SK-N-SH treated with all-trans-retinoic acid at 6 μM for 48 hours (cell line): ENCODE data around the gene RPP30.

Source experiments
- ATAC-seq: fragments of 200-7000 bp; cut with Tn5 transposase; 3 replicates; pipeline ENCODE4 v1.9.1; 2020; ENCODE audit warnings: mild to moderate bottlenecking, moderate library complexity
- ARNTL ChIP-seq: fragments of 450-650 bp; formaldehyde crosslinking; IDR thresholded peaks from 2 replicates; pipeline ENCODE4 v1.5.0; 2020; ENCODE audit warnings: low read depth, mild to moderate bottlenecking, moderate library complexity, borderline replicate concordance
- CSDC2 ChIP-seq: fragments of 250-450 bp; sonication (Bioruptor Pico); IDR thresholded peaks from 2 replicates; pipeline ENCODE4 v1.5.0; 2020; ENCODE audit warnings: mild to moderate bottlenecking, moderate library complexity
- CSRNP3 ChIP-seq: fragments of 250-450 bp; sonication (Bioruptor Pico); IDR thresholded peaks from 2 replicates; pipeline ENCODE4 v1.5.1; 2021; ENCODE audit warnings: mild to moderate bottlenecking, moderate library complexity
- ESRRG ChIP-seq: fragments of 250-450 bp; sonication (Bioruptor Pico); IDR thresholded peaks from 2 replicates; pipeline ENCODE4 v1.6.1; 2021; ENCODE audit warnings: mild to moderate bottlenecking
- GLIS3 ChIP-seq: fragments of 250-450 bp; sonication (Bioruptor Pico); IDR thresholded peaks from 2 replicates; pipeline ENCODE4 v1.5.0; 2020; ENCODE audit warnings: mild to moderate bottlenecking, moderate library complexity
- ISL1 ChIP-seq: fragments of 250-450 bp; sonication (Bioruptor Pico); IDR thresholded peaks from 2 replicates; pipeline ENCODE4 v2.1.2; 2022; ENCODE audit warnings: mild to moderate bottlenecking, moderate library complexity
- OSR1 ChIP-seq: fragments of 250-450 bp; sonication (Bioruptor Pico); IDR thresholded peaks from 2 replicates; pipeline ENCODE4 v1.8.0; 2022; ENCODE audit warnings: moderate library complexity, mild to moderate bottlenecking, inconsistent platforms
- POU6F1 ChIP-seq: fragments of 250-450 bp; sonication (Bioruptor Pico); IDR thresholded peaks from 2 replicates; pipeline ENCODE4 v1.8.0; 2021; ENCODE audit warnings: low read depth, mild to moderate bottlenecking, moderate library complexity, borderline replicate concordance
- PPARA ChIP-seq: fragments of 250-450 bp; sonication (Bioruptor Pico); IDR thresholded peaks from 2 replicates; pipeline ENCODE4 v1.5.0; 2020; ENCODE audit warnings: mild to moderate bottlenecking, borderline replicate concordance
- SNAI2 ChIP-seq: fragments of 250-450 bp; sonication (Bioruptor Pico); IDR thresholded peaks from 2 replicates; pipeline ENCODE4 v1.5.0; 2020; ENCODE audit warnings: mild to moderate bottlenecking, moderate library complexity
- TCF4 ChIP-seq: fragments of 250-450 bp; sonication (Bioruptor Pico); IDR thresholded peaks from 2 replicates; pipeline ENCODE4 v1.8.0; 2021; ENCODE audit warnings: mild to moderate bottlenecking, moderate library complexity, borderline replicate concordance
- TSHZ2 ChIP-seq: fragments of 250-450 bp; sonication (Bioruptor Pico); IDR thresholded peaks from 2 replicates; pipeline ENCODE4 v1.5.0; 2020; ENCODE audit warnings: mild to moderate bottlenecking, moderate library complexity
- ZC3H10 ChIP-seq: fragments of 250-450 bp; sonication (Bioruptor Pico); IDR thresholded peaks from 2 replicates; pipeline ENCODE4 v1.5.1; 2021; ENCODE audit warnings: mild to moderate bottlenecking, moderate library complexity
- ZFP3 ChIP-seq: fragments of 250-450 bp; sonication (Bioruptor Pico); IDR thresholded peaks from 2 replicates; pipeline ENCODE4 v1.5.0; 2020; ENCODE audit warnings: mild to moderate bottlenecking, moderate library complexity
- ZFP30 ChIP-seq: fragments of 450-650 bp; formaldehyde crosslinking; IDR thresholded peaks from 2 replicates; pipeline ENCODE4 v1.5.0; 2022; ENCODE audit warnings: mild to moderate bottlenecking, moderate library complexity
- ZNF565 ChIP-seq: fragments of 450-650 bp; formaldehyde crosslinking; conservative IDR thresholded peaks from 2 replicates; pipeline ENCODE4 v1.5.0; 2020; ENCODE audit warnings: low read depth, mild to moderate bottlenecking, moderate library complexity
- ZNF70 ChIP-seq: fragments of 450-650 bp; formaldehyde crosslinking; IDR thresholded peaks from 2 replicates; pipeline ENCODE4 v1.5.0; 2020; ENCODE audit warnings: mild to moderate bottlenecking, moderate library complexity
- ZNF8 ChIP-seq: fragments of 450-650 bp; formaldehyde crosslinking; IDR thresholded peaks from 2 replicates; pipeline ENCODE4 v1.5.0; 2020; ENCODE audit warnings: mild to moderate bottlenecking, moderate library complexity
- TF ChIP-seq, protein P1 (sequence below): fragments of 250-450 bp; sonication (Bioruptor Pico); IDR thresholded peaks from 2 replicates; pipeline ENCODE4 v1.8.0; 2020; ENCODE audit warnings: mild to moderate bottlenecking, moderate library complexity, borderline replicate concordance

Gene RPP30

GRCh38 chr10:90859321-90859751 lies 12.4 kb upstream of the RPP30 start:
- ATAC-seq: peak; percentile 70
- TF ChIP-seq, protein P1, sequence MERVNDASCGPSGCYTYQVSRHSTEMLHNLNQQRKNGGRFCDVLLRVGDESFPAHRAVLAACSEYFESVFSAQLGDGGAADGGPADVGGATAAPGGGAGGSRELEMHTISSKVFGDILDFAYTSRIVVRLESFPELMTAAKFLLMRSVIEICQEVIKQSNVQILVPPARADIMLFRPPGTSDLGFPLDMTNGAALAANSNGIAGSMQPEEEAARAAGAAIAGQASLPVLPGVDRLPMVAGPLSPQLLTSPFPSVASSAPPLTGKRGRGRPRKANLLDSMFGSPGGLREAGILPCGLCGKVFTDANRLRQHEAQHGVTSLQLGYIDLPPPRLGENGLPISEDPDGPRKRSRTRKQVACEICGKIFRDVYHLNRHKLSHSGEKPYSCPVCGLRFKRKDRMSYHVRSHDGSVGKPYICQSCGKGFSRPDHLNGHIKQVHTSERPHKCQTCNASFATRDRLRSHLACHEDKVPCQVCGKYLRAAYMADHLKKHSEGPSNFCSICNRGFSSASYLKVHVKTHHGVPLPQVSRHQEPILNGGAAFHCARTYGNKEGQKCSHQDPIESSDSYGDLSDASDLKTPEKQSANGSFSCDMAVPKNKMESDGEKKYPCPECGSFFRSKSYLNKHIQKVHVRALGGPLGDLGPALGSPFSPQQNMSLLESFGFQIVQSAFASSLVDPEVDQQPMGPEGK (CRISPR knock-in tag): no peak
- TF ChIP-seq GLIS3 (no peak), ESRRG (CRISPR knock-in tag) (no peak)

- no peak for ATAC-seq
- TF ChIP-seq ZFP30 (no peak), POU6F1 (no peak), SNAI2 (CRISPR knock-in tag) (no peak)
Observed at GRCh38 chr10:90860790-90861189, 11.0 kb upstream of the RPP30 start.

DNA sequence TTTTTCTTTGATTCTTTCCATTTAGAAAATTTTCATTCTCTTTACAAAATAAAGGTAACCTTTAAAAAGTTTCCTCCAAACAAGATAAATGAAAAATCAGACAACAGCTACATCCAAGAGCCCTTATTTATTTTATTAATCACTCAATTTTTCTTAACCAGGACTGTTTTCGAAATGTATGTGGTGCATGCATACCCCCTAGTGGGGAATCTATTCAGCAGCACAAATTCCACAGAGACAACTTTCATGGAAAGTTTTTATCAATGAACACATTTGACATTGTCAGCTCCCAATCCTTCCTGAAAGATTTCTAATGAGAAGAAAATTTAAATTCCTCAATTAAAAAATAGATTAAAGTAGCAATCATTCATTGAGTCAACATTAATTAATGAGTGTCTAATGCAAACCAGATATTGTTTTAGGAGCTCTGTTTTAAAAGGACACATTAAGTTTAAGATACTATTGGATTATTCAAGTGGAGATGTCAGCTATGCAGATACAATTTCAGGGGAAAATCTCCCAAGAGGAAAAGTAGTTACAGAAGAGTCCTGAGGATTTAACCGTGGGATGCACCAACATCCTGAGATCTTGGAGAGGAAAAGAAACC lies 8.8 kb upstream of the RPP30 start:
- no peak for TF ChIP-seq TSHZ2
- peak; percentile 33; the same call in 1 of the 3 replicates for ATAC-seq

DNA sequence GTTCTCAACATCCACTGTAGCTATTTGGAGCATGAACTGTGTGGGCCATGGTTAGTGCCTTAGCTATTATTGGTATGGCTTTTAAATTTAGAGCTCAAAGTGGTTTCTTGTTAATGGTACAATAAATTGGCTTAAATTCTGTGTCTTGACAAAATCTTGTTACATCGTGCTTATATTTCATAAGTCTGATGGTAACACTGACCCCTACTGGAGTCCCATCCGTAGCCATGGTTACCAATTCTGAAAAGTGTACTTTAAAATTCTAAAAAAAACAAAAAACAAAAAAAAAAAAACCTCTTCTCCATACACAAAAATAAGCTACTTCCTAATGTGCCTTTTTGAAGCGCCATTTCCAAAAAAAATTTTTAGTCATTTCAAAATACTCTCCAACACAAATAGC lies 6.4 kb upstream of the RPP30 start:
- peak; percentile 61; the same call in 2 of the 3 replicates for ATAC-seq

GRCh38 chr10:90866050-90866598 lies 5.7 kb upstream of the RPP30 start:
- no peak for ATAC-seq
- TF ChIP-seq ZNF8 (CRISPR knock-in tag) (no peak), ZFP30 (no peak), ARNTL (no peak), CSRNP3 (CRISPR knock-in tag) (no peak), POU6F1 (no peak), ZNF565 (CRISPR knock-in tag) (no peak), ZFP3 (CRISPR knock-in tag) (no peak)

More for the DNA sequence above, 6.4 kb upstream of the RPP30 start:
- TF ChIP-seq SNAI2 (CRISPR knock-in tag): no peak
- TF ChIP-seq ARNTL: no peak
- TF ChIP-seq TSHZ2: no peak
- TF ChIP-seq OSR1 (CRISPR knock-in tag): no peak
- no peak for TF ChIP-seq ESRRG (CRISPR knock-in tag)
- TF ChIP-seq ZC3H10: no peak
- no peak for TF ChIP-seq ZFP3 (CRISPR knock-in tag)
- TF ChIP-seq PPARA (CRISPR knock-in tag): no peak
- TF ChIP-seq ZNF70: no peak
- TF ChIP-seq GLIS3: no peak
- TF ChIP-seq CSDC2: no peak
- TF ChIP-seq TCF4 (CRISPR knock-in tag): no peak
- no peak for TF ChIP-seq ISL1 (CRISPR knock-in tag)
